SIG-M5 treated with dmso at 0.1 percent for 504 hours (cell line): ENCODE measurements around the gene EGFR.

ENCODE experiments used
- DNase-seq: peaks from one replicate; lab custom pipeline; 2025; ENCODE audit not compliant: unreplicated experiment; lab: John Stamatoyannopoulos, UW

The EGFR gene

GRCh38 chr7:55006499-55006898, 12.3 kb upstream of the EGFR start:
- DNase-seq = no peak

- no peak for DNase-seq
Observed at GRCh38 chr7:55013851-55014250, 5.0 kb upstream of the EGFR start.

- no peak for DNase-seq
Observed at GRCh38 chr7:55016061-55016745, 2.6 kb upstream of the EGFR start.

- DNase-seq = no peak
Observed at GRCh38 chr7:55016746-55017090, 2.1 kb upstream of the EGFR start.

GRCh38 chr7:55017841-55018240, 976 bp upstream of the EGFR start:
- no peak for DNase-seq

- DNase-seq = no peak
Observed at GRCh38 chr7:55019191-55019690, 424 bp downstream of the EGFR start.

- DNase-seq = no peak
Observed at GRCh38 chr7:55019691-55020465, 1.1 kb downstream of the EGFR start.

GRCh38 chr7:55020466-55020871, 1.7 kb downstream of the EGFR start:
- no peak for DNase-seq

- DNase-seq = no peak
Observed at GRCh38 chr7:55021053-55021452, 2.2 kb downstream of the EGFR start.

GRCh38 chr7:55022002-55022985, 3.5 kb downstream of the EGFR start:
- no peak for DNase-seq

- DNase-seq = no peak
Observed at GRCh38 chr7:55023841-55024505, 5.2 kb downstream of the EGFR start.

GRCh38 chr7:55024776-55025175, 6.0 kb downstream of the EGFR start:
- DNase-seq = no peak

GRCh38 chr7:55026086-55026790, 7.4 kb downstream of the EGFR start:
- DNase-seq = no peak

GRCh38 chr7:55026867-55027490, 8.2 kb downstream of the EGFR start:
- DNase-seq = no peak

- no peak for DNase-seq
Observed at GRCh38 chr7:55028011-55028410, 9.2 kb downstream of the EGFR start.

- DNase-seq = no peak
Observed at GRCh38 chr7:55030314-55030713, 11.5 kb downstream of the EGFR start.

GRCh38 chr7:55031075-55031474, 12.3 kb downstream of the EGFR start:
- DNase-seq = no peak

GRCh38 chr7:55032069-55032699, 13.4 kb downstream of the EGFR start:
- DNase-seq = no peak

GRCh38 chr7:55033236-55033846, 14.5 kb downstream of the EGFR start:
- DNase-seq = no peak
